HepG2 (cell line): Measurements from ENCODE around the gene SLC4A9. TPM values are rescaled to one million over a fixed set of nuclear protein-coding genes. Genes with fewer than 3 reads are reported as not detected.

Experiments used
- HOXA3 ChIP-seq: sonication (generic); formaldehyde crosslinking; IDR thresholded peaks from 2 replicates; pipeline ENCODE4 v1.5.0; 2020; ENCODE audit warnings: missing genetic modification reagents
- NFIB ChIP-seq: sonication (generic); formaldehyde crosslinking; IDR thresholded peaks from 2 replicates; pipeline ENCODE4 v1.9.0; 2021; ENCODE audit warnings: missing genetic modification reagents, mild to moderate bottlenecking, borderline replicate concordance
- USF2 ChIP-seq, 2 experiments: sonication (generic) in 1 of 2; formaldehyde crosslinking in 1 of 2; IDR thresholded peaks; 2 replicates each; pipeline versions ENCODE4 v1.5.1 to v1.6.1; 2011 to 2020; ENCODE audit warnings: borderline replicate concordance in 1 of 2, low read depth in 1 of 2, low read length in 1 of 2, mild to moderate bottlenecking in 1 of 2, missing genetic modification reagents in 1 of 2, moderate library complexity in 1 of 2
- ZNF274 ChIP-seq: sonication (generic); formaldehyde crosslinking; IDR thresholded peaks from 2 replicates; pipeline ENCODE4 v1.5.1; 2020; ENCODE audit warnings: mild to moderate bottlenecking, missing genetic modification reagents
- ZNF367 ChIP-seq: sonication (generic); formaldehyde crosslinking; IDR thresholded peaks from 2 replicates; pipeline ENCODE4 v1.4.0; 2020; ENCODE audit warnings: missing genetic modification reagents, borderline replicate concordance
- ZNF484 ChIP-seq: sonication (generic); formaldehyde crosslinking; IDR thresholded peaks from 2 replicates; pipeline ENCODE4 v1.5.1; 2020; ENCODE audit warnings: mild to moderate bottlenecking, low read depth, missing genetic modification reagents, borderline replicate concordance
- ZNF512B ChIP-seq: sonication (generic); formaldehyde crosslinking; IDR thresholded peaks from 2 replicates; pipeline ENCODE4 v1.5.1; 2020; ENCODE audit warnings: missing genetic modification reagents, mild to moderate bottlenecking, borderline replicate concordance
- polyA plus RNA-seq, 8 experiments: library from polyadenylated mRNA; depleted of rRNA in 3 of 8; stranded (reverse) in 7 of 8; unstranded in 1 of 8; fragments of >200 nt; fragmentation: Illumina TruSeq in 4 of 8; extraction: Trizol in 4 of 8; gene quantifications; 2 replicates each; pipeline versions ENCODE4 v1.2.1 to v1.2.3, GENCODE V29; 2011 to 2016; ENCODE audit warnings: low read depth in 4 of 8, missing spikeins in 1 of 8, mixed read lengths in 1 of 8; ENCODE audit not compliant: insufficient read depth in 1 of 8
- total RNA-seq, 5 experiments: library from RNA; depleted of rRNA; stranded (reverse); fragments of >200 nt; fragmentation: Illumina TruSeq; extraction: Trizol; gene quantifications; 2 replicates each; pipeline ENCODE4 v1.2.3, GENCODE V29; 2016; ENCODE audit warnings: low read depth in 1 of 5
- TF ChIP-seq, protein P1 (sequence below): sonication (generic); formaldehyde crosslinking; IDR thresholded peaks from 2 replicates; pipeline ENCODE4 v1.5.1; 2020; ENCODE audit warnings: missing genetic modification reagents, mild to moderate bottlenecking, borderline replicate concordance
- TF ChIP-seq, protein P2 (sequence below): sonication (generic); formaldehyde crosslinking; IDR thresholded peaks from 2 replicates; pipeline ENCODE4 v1.4.0; 2020; ENCODE audit warnings: missing genetic modification reagents, mild to moderate bottlenecking, borderline replicate concordance

The SLC4A9 gene
- total and polyA plus RNA-seq, 2 of the 13 experiments (the other 11 are each of a cell fraction or from before 2014, with no cell fraction given): not detected

- TF ChIP-seq USF2 (IDR thresholded peaks at IDR 0.05; ENCODE audit: low read depth, low read length): peak; percentile 68
- TF ChIP-seq USF2 (CRISPR knock-in tag; IDR thresholded peaks at IDR 0.05; ENCODE audit: borderline replicate concordance): peak; percentile 73; the same call in 1 of the 2 replicates
- peak; percentile 28; the same call in 1 of the 2 replicates for TF ChIP-seq HOXA3 (CRISPR knock-in tag)
- no peak for TF ChIP-seq ZNF512B (CRISPR knock-in tag)
- TF ChIP-seq ZNF484 (CRISPR knock-in tag): no peak
- no peak for TF ChIP-seq ZNF274 (CRISPR knock-in tag)
- TF ChIP-seq, protein P1, sequence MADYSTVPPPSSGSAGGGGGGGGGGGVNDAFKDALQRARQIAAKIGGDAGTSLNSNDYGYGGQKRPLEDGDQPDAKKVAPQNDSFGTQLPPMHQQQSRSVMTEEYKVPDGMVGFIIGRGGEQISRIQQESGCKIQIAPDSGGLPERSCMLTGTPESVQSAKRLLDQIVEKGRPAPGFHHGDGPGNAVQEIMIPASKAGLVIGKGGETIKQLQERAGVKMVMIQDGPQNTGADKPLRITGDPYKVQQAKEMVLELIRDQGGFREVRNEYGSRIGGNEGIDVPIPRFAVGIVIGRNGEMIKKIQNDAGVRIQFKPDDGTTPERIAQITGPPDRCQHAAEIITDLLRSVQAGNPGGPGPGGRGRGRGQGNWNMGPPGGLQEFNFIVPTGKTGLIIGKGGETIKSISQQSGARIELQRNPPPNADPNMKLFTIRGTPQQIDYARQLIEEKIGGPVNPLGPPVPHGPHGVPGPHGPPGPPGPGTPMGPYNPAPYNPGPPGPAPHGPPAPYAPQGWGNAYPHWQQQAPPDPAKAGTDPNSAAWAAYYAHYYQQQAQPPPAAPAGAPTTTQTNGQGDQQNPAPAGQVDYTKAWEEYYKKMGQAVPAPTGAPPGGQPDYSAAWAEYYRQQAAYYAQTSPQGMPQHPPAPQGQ: no peak
- TF ChIP-seq ZNF367 (CRISPR knock-in tag): 0 out of 2 replicates have a peak, but pooled peaks have one; percentile 41
- TF ChIP-seq NFIB: peak; percentile 49; the same call in 1 of the 2 replicates
- TF ChIP-seq, protein P2, sequence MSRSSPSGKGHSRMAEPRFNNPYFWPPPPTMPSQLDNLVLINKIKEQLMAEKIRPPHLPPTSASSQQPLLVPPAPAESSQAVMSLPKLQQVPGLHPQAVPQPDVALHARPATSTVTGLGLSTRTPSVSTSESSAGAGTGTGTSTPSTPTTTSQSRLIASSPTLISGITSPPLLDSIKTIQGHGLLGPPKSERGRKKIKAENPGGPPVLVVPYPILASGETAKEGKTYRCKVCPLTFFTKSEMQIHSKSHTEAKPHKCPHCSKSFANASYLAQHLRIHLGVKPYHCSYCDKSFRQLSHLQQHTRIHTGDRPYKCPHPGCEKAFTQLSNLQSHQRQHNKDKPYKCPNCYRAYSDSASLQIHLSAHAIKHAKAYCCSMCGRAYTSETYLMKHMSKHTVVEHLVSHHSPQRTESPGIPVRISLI (CRISPR knock-in tag): no peak
Measured at GRCh38 chr5:140402258-140403074, 42.5 kb downstream of the SLC4A9 start (continued).
